Karpas-422 (cell line): Measurements from ENCODE around the gene ABO. TPM values are rescaled to one million over a fixed set of nuclear protein-coding genes. Genes with fewer than 3 reads are reported as not detected.
"Not testable (repeated sequence)": the region's sequence is repeated elsewhere in the genome, so short reads cannot be mapped to it uniquely, and the experiment has no call there.

Experiments used
- DNase-seq: peaks from one replicate; pipeline ENCODE4 v3.0.0-alpha.2; 2015
- H2AFZ ChIP-seq: fragments of 200-600 bp; sonication (generic); 2 replicates; pipeline ENCODE4 v1.6.1; 2014; ENCODE audit warnings: antibody characterized with exemption, low read length, mixed read lengths
- H3K27ac ChIP-seq: fragments of 200-600 bp; sonication (generic); 2 replicates; pipeline ENCODE4 v1.5.1; 2014; ENCODE audit warnings: mild to moderate bottlenecking, low read length, moderate library complexity
- H3K27me3 ChIP-seq: fragments of 200-600 bp; sonication (generic); 2 replicates; pipeline ENCODE4 v1.6.1; 2014; ENCODE audit warnings: low read length, mixed read lengths
- H3K36me3 ChIP-seq: fragments of 200-600 bp; sonication (generic); 2 replicates; pipeline ENCODE4 v1.6.1; 2014; ENCODE audit warnings: low read length, mixed read lengths; ENCODE audit not compliant: insufficient read depth
- H3K4me1 ChIP-seq: fragments of 200-600 bp; sonication (generic); 2 replicates; pipeline ENCODE4 v1.6.1; 2014; ENCODE audit warnings: mild to moderate bottlenecking, low read length, mixed read lengths
- H3K4me2 ChIP-seq: fragments of 200-600 bp; sonication (generic); 2 replicates; pipeline ENCODE4 v1.6.1; 2014; ENCODE audit warnings: low read length, low read depth, mild to moderate bottlenecking; ENCODE audit not compliant: poor library complexity, severe bottlenecking
- H3K4me3 ChIP-seq: fragments of 200-600 bp; sonication (generic); 2 replicates; pipeline ENCODE4 v1.5.1; 2014; ENCODE audit warnings: mild to moderate bottlenecking, antibody characterized with exemption, low read length, mixed read lengths
- H3K79me2 ChIP-seq: fragments of 200-600 bp; sonication (generic); 2 replicates; pipeline ENCODE4 v1.6.1; 2014; ENCODE audit warnings: mild to moderate bottlenecking, low read length, mixed read lengths
- H3K9ac ChIP-seq: fragments of 200-600 bp; sonication (generic); 2 replicates; pipeline ENCODE4 v1.6.0; 2014; ENCODE audit warnings: low read length
- H3K9me2 ChIP-seq: fragments of 200-600 bp; sonication (generic), shearing (Covaris generic); replicated peaks from 2 replicates; pipeline ENCODE4 v1.6.0; 2014; ENCODE audit warnings: mild to moderate bottlenecking, low read length, moderate library complexity; ENCODE audit not compliant: insufficient read depth
- H3K9me3 ChIP-seq: fragments of 300-700, 200-600 bp; sonication (generic); 2 replicates; pipeline ENCODE4 v1.6.1; 2014; ENCODE audit warnings: low read length, mixed read lengths
- H4K20me1 ChIP-seq: fragments of 200-600 bp; sonication (generic); 2 replicates; pipeline ENCODE4 v1.6.1; 2014; ENCODE audit warnings: mild to moderate bottlenecking, antibody characterized with exemption, low read length, low read depth; ENCODE audit not compliant: insufficient read depth
- small RNA-seq: library from RNA; depleted of rRNA; stranded (forward); fragments of <200 nt; gene quantifications from one replicate; pipeline ENCODE3, GENCODE V24; 2014
- total RNA-seq: library from RNA; depleted of rRNA; stranded (reverse); fragments of >200 nt; shearing (Covaris generic); gene quantifications from 2 replicates; pipeline ENCODE4 v1.2.3, GENCODE V29; 2014; ENCODE audit warnings: low replicate concordance; rRNA removed

ABO gene
- total RNA-seq, 1 experiment from 2014 or later = not detected

- H3K4me1 ChIP-seq, DNase-seq, H3K27ac ChIP-seq, H3K9ac ChIP-seq, H3K79me2 ChIP-seq, H3K9me2 ChIP-seq, H3K27me3 ChIP-seq, H2AFZ ChIP-seq, H3K9me3 ChIP-seq, H3K4me3 ChIP-seq, H4K20me1 ChIP-seq, H3K36me3 ChIP-seq, H3K4me2 ChIP-seq: not testable (repeated sequence)
These were observed 69.5 kb downstream of the ABO start for GRCh38 chr9:133205481-133205887.

Small RNA genes within 50 kb of the gene (small RNA-seq; reads per million reads assigned to genes)
- gene RF00019 = not detected

Other genes with a start within 250 kb of the ABO start
- 26.8 and 54.8 TPM in 2 replicates for gene GTF3C5, start 244.2 kb downstream of the ABO start, total RNA-seq
- gene CEL, start 213.2 kb downstream of the ABO start, total RNA-seq = 0.19 and 1.9 TPM in 2 replicates
- gene RALGDS, start 154.0 kb downstream of the ABO start, total RNA-seq = 69.2 and 99.2 TPM in 2 replicates
- gene GBGT1, start 111.3 kb downstream of the ABO start, total RNA-seq = 5.2 TPM in 2 replicates
- gene OBP2B, start 66.0 kb downstream of the ABO start, total RNA-seq = not detected in 2 replicates
- gene SURF6, start 61.0 kb upstream of the ABO start, total RNA-seq = 5.6 and 22.9 TPM in 2 replicates
- gene MED22, start 72.9 kb upstream of the ABO start, total RNA-seq = 13.6 and 30.6 TPM in 2 replicates
- gene RPL7A, start 73.0 kb upstream of the ABO start, total RNA-seq = 2,407 and 2,991 TPM in 2 replicates
- 35.6 and 40.0 TPM in 2 replicates for gene SURF1, start 81.3 kb upstream of the ABO start, total RNA-seq
- gene SURF2, start 81.3 kb upstream of the ABO start, total RNA-seq = 20.0 and 52.9 TPM in 2 replicates
- gene SURF4, start 100.9 kb upstream of the ABO start, total RNA-seq = 81.1 and 84.1 TPM in 2 replicates
- gene STKLD1, start 101.2 kb upstream of the ABO start, total RNA-seq = 0.93 and 0.97 TPM in 2 replicates
- gene REXO4, start 142.8 kb upstream of the ABO start, total RNA-seq = 10.5 and 41.9 TPM in 2 replicates
- gene ADAMTS13, start 147.2 kb upstream of the ABO start, total RNA-seq = 0.34 and 1.3 TPM in 2 replicates
- 4.5 and 15.3 TPM in 2 replicates for gene CACFD1, start 184.8 kb upstream of the ABO start, total RNA-seq
- 10.6 and 32.0 TPM in 2 replicates for gene SLC2A6, start 203.9 kb upstream of the ABO start, total RNA-seq
- gene MYMK, start 249.8 kb upstream of the ABO start, total RNA-seq = not detected in 2 replicates